HEK293T (cell line): ENCODE results near the gene ZNF577.

ENCODE experiments used
- BHLHE40 ChIP-seq: fragments of 450-650 bp; IDR thresholded peaks from 2 replicates; pipeline ENCODE4 v1.6.1; 2016; ENCODE audit warnings: mild to moderate bottlenecking, moderate library complexity, borderline replicate concordance
- ELF4 ChIP-seq: fragments of 450-650 bp; IDR thresholded peaks from 2 replicates; pipeline ENCODE4 v1.6.1; 2017; ENCODE audit warnings: antibody characterized with exemption
- HDGF ChIP-seq: fragments of 450-650 bp; IDR thresholded peaks from 2 replicates; pipeline ENCODE4 v1.6.1; 2017; ENCODE audit warnings: antibody characterized with exemption, borderline replicate concordance
- LEF1 ChIP-seq: fragments of 450-650 bp; IDR thresholded peaks from 2 replicates; pipeline ENCODE4 v1.6.1; 2017; ENCODE audit warnings: mild to moderate bottlenecking, borderline replicate concordance
- NFRKB ChIP-seq: fragments of 450-650 bp; IDR thresholded peaks from 2 replicates; pipeline ENCODE4 v1.6.1; 2016; ENCODE audit warnings: mild to moderate bottlenecking, moderate library complexity
- PKNOX1 ChIP-seq: fragments of 450-650 bp; IDR thresholded peaks from 2 replicates; pipeline ENCODE4 v1.6.1; 2016
- SP1 ChIP-seq: fragments of 450-650 bp; IDR thresholded peaks from 2 replicates; pipeline ENCODE4 v1.6.1; 2017
- SUZ12 ChIP-seq: fragments of 450-650 bp; IDR thresholded peaks from 2 replicates; pipeline ENCODE4 v1.6.1; 2016; ENCODE audit warnings: mild to moderate bottlenecking

- TF ChIP-seq PKNOX1 (no peak), SP1 (no peak), SUZ12 (no peak), ELF4 (no peak), HDGF (no peak), LEF1 (no peak), NFRKB (no peak), BHLHE40 (no peak)
Observed at GRCh38 chr19:51915324-51915867, 27.6 kb upstream of the ZNF577 start.
